Measurements from ENCODE around the gene TMX1. TPM values are rescaled to one million over a fixed set of nuclear protein-coding genes. Genes with fewer than 3 reads are reported as not detected.
"Not testable (repeated sequence)": the region's sequence is repeated elsewhere in the genome, so short reads cannot be mapped to it uniquely, and the experiment has no call there.

Gene TMX1
- total RNA-seq, 2 donors from 2014 or later, result 23.2 to 29.1 TPM

DNA sequence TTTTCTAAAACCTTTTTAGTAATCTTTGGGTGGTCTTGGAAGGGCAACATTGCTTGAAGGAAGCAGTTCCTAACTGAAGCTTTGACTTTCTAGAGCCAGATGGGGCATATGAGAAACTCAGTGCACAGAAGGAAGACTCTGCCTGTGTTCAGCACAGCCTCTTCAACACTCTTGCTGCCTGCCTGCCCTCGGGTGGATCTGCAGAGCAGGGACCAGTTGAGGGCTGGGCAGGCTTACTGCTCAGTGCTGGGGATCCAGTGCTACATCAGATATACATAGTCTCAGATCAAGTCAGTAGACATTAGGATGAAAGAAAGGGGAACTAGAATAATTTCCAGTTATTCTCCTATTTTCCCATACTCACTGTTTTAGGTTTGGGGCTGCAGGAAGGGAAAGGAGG lies 29.5 kb upstream of the TMX1 start:
- no peak for DNase-seq (ENCODE audit: low spot score)
- intact Hi-C loops (cut with DNase I), result no loop called here
- TF ChIP-seq, protein P1, sequence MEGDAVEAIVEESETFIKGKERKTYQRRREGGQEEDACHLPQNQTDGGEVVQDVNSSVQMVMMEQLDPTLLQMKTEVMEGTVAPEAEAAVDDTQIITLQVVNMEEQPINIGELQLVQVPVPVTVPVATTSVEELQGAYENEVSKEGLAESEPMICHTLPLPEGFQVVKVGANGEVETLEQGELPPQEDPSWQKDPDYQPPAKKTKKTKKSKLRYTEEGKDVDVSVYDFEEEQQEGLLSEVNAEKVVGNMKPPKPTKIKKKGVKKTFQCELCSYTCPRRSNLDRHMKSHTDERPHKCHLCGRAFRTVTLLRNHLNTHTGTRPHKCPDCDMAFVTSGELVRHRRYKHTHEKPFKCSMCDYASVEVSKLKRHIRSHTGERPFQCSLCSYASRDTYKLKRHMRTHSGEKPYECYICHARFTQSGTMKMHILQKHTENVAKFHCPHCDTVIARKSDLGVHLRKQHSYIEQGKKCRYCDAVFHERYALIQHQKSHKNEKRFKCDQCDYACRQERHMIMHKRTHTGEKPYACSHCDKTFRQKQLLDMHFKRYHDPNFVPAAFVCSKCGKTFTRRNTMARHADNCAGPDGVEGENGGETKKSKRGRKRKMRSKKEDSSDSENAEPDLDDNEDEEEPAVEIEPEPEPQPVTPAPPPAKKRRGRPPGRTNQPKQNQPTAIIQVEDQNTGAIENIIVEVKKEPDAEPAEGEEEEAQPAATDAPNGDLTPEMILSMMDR (IDR thresholded peaks at IDR 0.05), result no peak
- no peak for TF ChIP-seq POLR2A (IDR thresholded peaks at IDR 0.05)
- no peak for TF ChIP-seq POLR2AphosphoS5 (IDR thresholded peaks at IDR 0.05)
- H3K27ac ChIP-seq, result no peak overlapping the region
- H3K36me3 ChIP-seq, result no peaks in the 10 kb centered on the region
- no peak overlapping the region for H3K4me3 ChIP-seq
- no peaks in the 10 kb centered on the region for H3K4me1 ChIP-seq (replicated peaks)
- no peaks in the 10 kb centered on the region for H3K9me3 ChIP-seq
- H3K27me3 ChIP-seq (replicated peaks; ENCODE audit: insufficient read depth), result no peaks in the 10 kb centered on the region
- WGBS, result 50% methylated on average over 1 of the region's 1 CpG

DNA sequence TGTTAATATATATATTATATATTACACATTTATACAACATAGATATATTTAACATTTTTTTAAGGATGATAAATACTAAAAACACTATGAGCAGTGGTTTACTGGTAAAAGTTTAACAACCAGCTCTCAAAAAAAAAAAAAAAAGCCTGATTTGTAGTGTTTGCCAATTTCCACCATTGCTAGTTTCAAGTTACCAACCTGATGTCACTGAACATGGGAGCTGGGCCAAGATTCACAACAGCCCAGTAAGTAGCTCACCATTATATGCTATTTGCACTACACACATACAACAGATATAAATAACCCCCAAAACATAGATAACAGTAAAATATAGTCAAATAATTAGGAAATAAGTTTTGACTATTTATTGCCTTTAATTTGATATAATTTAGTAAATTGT lies 28.9 kb upstream of the TMX1 start:
- H3K27me3 ChIP-seq (replicated peaks; ENCODE audit: insufficient read depth), result no peaks in the 10 kb centered on the region
- no peak for TF ChIP-seq POLR2A (IDR thresholded peaks at IDR 0.05)
- TF ChIP-seq, protein P1 (IDR thresholded peaks at IDR 0.05), result no peak
- no peak for TF ChIP-seq POLR2AphosphoS5 (IDR thresholded peaks at IDR 0.05)
- no peaks in the 10 kb centered on the region for H3K4me1 ChIP-seq (replicated peaks)
- H3K36me3 ChIP-seq, result no peaks in the 10 kb centered on the region
- no peaks in the 10 kb centered on the region for H3K9me3 ChIP-seq
- H3K27ac ChIP-seq, result no peak overlapping the region
- DNase-seq (ENCODE audit: low spot score), result no peak
- intact Hi-C loops (cut with DNase I), result no loop called here
- no peak overlapping the region for H3K4me3 ChIP-seq

DNA sequence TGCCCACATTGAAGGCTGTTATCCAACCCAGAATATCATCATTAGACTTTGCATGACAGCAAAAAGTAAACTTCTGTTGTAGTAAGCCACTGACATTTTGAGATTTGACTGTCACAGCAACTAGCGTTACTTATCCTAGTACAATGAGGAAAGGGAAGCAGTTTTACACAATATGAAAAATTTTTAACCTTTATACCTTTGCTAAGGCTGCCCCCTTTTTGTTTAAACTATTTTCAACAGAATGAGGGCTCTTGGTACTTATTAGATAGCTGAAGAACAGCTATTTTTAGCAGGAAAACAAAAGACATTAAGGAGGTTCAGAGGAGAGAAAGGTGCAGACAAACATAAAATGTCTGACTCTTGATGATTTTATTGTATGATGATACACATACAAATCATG lies 23.4 kb upstream of the TMX1 start:
- TF ChIP-seq, protein P1 (IDR thresholded peaks at IDR 0.05), result no peak
- TF ChIP-seq POLR2A (IDR thresholded peaks at IDR 0.05) (no peak), POLR2AphosphoS5 (IDR thresholded peaks at IDR 0.05) (no peak)
- Histone ChIP-seq H3K4me3 (no peak overlapping the region), H3K27ac (no peak overlapping the region), H3K36me3 (no peaks in the 10 kb centered on the region), H3K9me3 (no peaks in the 10 kb centered on the region), H3K27me3 (replicated peaks; ENCODE audit: insufficient read depth) (no peaks in the 10 kb centered on the region), H3K4me1 (replicated peaks) (no peaks in the 10 kb centered on the region)
- intact Hi-C loops (cut with DNase I), result no loop called here
- no peak for DNase-seq (ENCODE audit: low spot score)
- WGBS, result 69% methylated on average over 1 of the region's 1 CpG

DNA sequence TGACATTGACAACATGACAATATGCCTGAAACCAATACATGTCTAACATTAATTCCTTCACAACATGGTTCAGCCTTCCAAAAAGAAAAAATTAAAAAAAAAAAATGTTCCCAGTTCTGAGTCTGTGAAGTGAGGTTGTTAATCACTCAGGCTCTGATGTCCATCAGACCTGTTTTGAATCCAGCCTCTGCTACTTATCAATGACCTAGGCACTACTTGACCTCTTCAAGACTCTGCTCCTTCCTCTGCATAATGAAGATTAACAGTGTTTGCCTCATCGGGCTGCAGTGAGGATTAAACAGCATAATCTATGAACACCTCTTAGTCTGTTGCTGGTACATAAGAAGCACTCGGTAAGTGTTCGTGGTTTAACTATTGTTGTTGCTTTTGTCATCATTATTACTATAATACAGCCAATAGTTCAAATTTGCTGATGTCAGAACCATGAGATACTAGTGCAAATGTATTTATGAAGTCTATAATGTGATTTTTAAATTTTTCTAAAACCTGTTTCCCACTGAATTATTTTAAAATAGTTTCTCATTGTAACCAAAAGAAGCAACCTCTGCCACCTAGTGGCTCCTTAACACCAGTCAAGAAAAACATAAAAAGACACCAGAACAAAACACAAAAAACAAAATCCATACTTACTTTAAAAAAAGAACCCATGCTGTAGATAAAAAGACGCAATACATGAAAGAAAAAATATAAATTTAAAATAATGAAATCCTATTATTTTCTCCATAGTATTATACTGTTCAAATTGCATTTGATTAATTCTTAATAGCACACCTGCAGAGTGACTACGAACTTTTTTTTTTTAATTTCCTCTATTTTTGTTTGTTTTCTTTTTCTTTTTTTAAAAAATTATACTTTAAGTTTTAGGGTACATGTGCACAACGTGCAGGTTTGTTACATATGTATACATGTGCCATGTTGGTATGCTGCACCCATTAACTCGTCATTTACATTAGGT lies 20.3 kb upstream of the TMX1 start:
- H3K36me3 ChIP-seq, result no peaks in the 10 kb centered on the region
- TF ChIP-seq, protein P1 (IDR thresholded peaks at IDR 0.05), result peak in 3 of 4 experiments; percentile 35 to 68 (median 63)
- no peak for TF ChIP-seq POLR2A (IDR thresholded peaks at IDR 0.05)
- intact Hi-C loops (cut with DNase I), result loop anchor here (2.0 to 10.0 kb wide), 2 partner anchors 125 to 265 kb away; partner anchors contain the start of gene TRIM9
- no peaks in the 10 kb centered on the region for H3K9me3 ChIP-seq
- no peak overlapping the region for H3K4me3 ChIP-seq
- 54% methylated on average over 7 of the region's 7 CpGs for WGBS
- H3K4me1 ChIP-seq (replicated peaks), result no peaks in the 10 kb centered on the region
- no peak overlapping the region for H3K27ac ChIP-seq
- no peak for DNase-seq (ENCODE audit: low spot score)
- H3K27me3 ChIP-seq (replicated peaks; ENCODE audit: insufficient read depth), result no peaks in the 10 kb centered on the region

DNA sequence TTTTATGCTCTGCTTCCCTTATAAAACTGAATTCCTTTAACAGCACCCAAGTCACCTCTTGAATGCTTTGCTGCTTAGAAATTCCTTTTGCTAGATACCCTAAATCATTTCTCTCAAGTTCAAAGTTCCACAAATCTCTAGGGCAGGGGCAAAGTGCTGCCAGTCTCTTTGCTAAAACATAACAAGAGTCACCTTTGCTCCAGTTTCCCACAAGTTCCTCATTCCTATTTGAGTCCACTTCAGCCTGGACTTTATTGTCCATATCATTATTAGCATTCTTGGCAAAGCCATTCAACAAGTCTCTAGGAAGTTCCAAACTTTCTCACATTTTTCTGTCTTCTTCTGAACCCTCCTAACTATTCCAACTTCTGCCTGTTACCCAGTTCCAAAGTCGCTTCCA lies 16.6 kb upstream of the TMX1 start:
- 93% methylated on average over 1 of the region's 1 CpG for WGBS
- not testable (repeated sequence) for H3K4me3 ChIP-seq; H3K4me1 ChIP-seq (replicated peaks); H3K9me3 ChIP-seq; H3K36me3 ChIP-seq; H3K27ac ChIP-seq; DNase-seq (ENCODE audit: low spot score); H3K27me3 ChIP-seq (replicated peaks; ENCODE audit: insufficient read depth)
- intact Hi-C loops (cut with DNase I), result loop anchor here (10.0 kb wide), 1 partner anchor 129 kb away; the partner anchor contains the start of gene TRIM9
